CD4-positive, alpha-beta T cell treated with Interferon gamma for 1 hour (primary cell): ENCODE results near the gene GUCY1A2.
"Not testable (repeated sequence)": the region's sequence is repeated elsewhere in the genome, so short reads cannot be mapped to it uniquely, and the experiment has no call there.

ENCODE experiments used
- DNase-seq: peaks from one replicate; pipeline ENCODE4 v3.0.0-alpha.2; 2020

Gene GUCY1A2

GRCh38 chr11:106834567-106834966 is 183.7 kb downstream of the GUCY1A2 start:
- DNase-seq: no peak

GRCh38 chr11:106828976-106829375 is 189.3 kb downstream of the GUCY1A2 start:
- no peak for DNase-seq

GRCh38 chr11:106828576-106828975 is 189.7 kb downstream of the GUCY1A2 start:
- DNase-seq: no peak

GRCh38 chr11:106827687-106828086 is 190.6 kb downstream of the GUCY1A2 start:
- DNase-seq: no peak

GRCh38 chr11:106826558-106826957 is 191.7 kb downstream of the GUCY1A2 start:
- not testable (repeated sequence) for DNase-seq

GRCh38 chr11:106821826-106822225 is 196.4 kb downstream of the GUCY1A2 start:
- no peak for DNase-seq

- no peak for DNase-seq
These were observed 197.0 kb downstream of the GUCY1A2 start for GRCh38 chr11:106821291-106821690.

GRCh38 chr11:106818443-106818842 is 199.8 kb downstream of the GUCY1A2 start:
- DNase-seq: no peak

- no peak for DNase-seq
These were observed 203.1 kb downstream of the GUCY1A2 start for GRCh38 chr11:106815209-106815608.

GRCh38 chr11:106813806-106814205 is 204.5 kb downstream of the GUCY1A2 start:
- no peak for DNase-seq

- DNase-seq: no peak
These were observed 224.2 kb downstream of the GUCY1A2 start for GRCh38 chr11:106794058-106794457.

GRCh38 chr11:106789406-106789805 is 228.9 kb downstream of the GUCY1A2 start:
- DNase-seq: no peak

GRCh38 chr11:106787454-106787853 is 230.8 kb downstream of the GUCY1A2 start:
- DNase-seq: no peak

- DNase-seq: no peak
These were observed 232.2 kb downstream of the GUCY1A2 start for GRCh38 chr11:106785913-106786650.

- DNase-seq: not testable (repeated sequence)
These were observed 241.0 kb downstream of the GUCY1A2 start for GRCh38 chr11:106777302-106777701.

GRCh38 chr11:106770489-106771085 is 247.7 kb downstream of the GUCY1A2 start:
- no peak for DNase-seq

- no peak for DNase-seq
These were observed 252.6 kb downstream of the GUCY1A2 start for GRCh38 chr11:106765469-106766258.

- DNase-seq: no peak
These were observed 254.8 kb downstream of the GUCY1A2 start for GRCh38 chr11:106763501-106763900.

GRCh38 chr11:106761745-106762144 is 256.5 kb downstream of the GUCY1A2 start:
- no peak for DNase-seq

- no peak for DNase-seq
These were observed 257.0 kb downstream of the GUCY1A2 start for GRCh38 chr11:106761240-106761639.

GRCh38 chr11:106748059-106748458 is 270.2 kb downstream of the GUCY1A2 start:
- DNase-seq: no peak

- DNase-seq: no peak
These were observed 272.3 kb downstream of the GUCY1A2 start for GRCh38 chr11:106745941-106746340.

- no peak for DNase-seq
These were observed 284.6 kb downstream of the GUCY1A2 start for GRCh38 chr11:106733635-106734034.

GRCh38 chr11:106728859-106729258 is 289.4 kb downstream of the GUCY1A2 start:
- DNase-seq: no peak
